ENCODE data around the gene TNIP2. TPM values are rescaled to one million over a fixed set of nuclear protein-coding genes. Genes with fewer than 3 reads are reported as not detected.

Gene TNIP2
- total and polyA plus RNA-seq, 2 experiments from 2014 or later = 42.7 to 50.8 TPM

DNA sequence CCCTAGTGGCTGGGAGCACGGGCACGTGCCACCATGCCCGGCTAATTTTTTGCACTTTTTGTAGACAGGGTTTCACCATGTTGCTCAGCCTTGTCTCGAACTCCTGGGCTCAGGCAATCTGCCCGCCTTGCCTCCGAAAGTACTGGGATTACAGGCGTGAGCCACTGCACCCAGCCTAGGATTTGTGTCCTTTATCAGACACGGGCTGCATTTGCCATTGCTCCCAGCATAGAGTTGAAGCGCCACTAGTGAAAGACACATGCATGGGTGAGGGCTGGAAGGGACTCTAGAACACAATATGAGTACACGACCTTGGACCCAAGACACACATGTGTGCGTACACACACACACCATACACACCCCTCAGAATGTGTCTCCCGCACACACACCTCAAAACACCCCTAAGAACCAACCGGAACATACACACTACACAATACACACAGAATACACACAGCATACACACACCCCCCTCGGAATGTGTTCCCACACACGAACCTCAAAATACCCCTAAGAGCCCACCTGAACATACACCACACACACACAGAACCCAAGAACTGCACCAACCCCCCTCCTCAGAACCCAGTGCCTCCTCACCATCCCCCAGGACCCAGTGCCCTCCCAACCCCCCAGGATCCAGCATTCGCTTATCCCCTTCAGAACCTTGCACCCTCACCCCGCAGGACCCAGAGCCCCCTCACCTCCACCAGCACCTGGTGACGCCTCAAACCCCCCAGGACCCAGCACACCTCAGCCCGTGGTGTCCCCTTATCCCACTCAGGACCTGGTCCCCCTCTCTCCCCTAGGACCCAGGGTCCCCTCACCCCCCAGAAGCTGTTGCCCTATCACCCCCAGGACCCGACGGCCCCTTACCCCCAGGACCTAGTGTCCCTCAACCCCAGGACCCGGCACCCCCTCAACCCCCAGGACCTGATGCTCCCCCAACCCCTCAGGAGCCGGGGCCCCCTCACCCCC lies 1.0 kb downstream of the TNIP2 start:
- no peak for DNase-seq (ENCODE audit: low spot score)
- WGBS (ENCODE audit: low lambda C conversion rate, missing lambda C conversion rate) = 78% methylated on average over 14 of the region's 23 CpGs
- peaks cover 3% of the 10 kb centered on the region for H4K20me1 ChIP-seq (ENCODE audit: insufficient read depth, poor library complexity, severe bottlenecking)
- peaks cover 54% of the 10 kb centered on the region for H3K79me2 ChIP-seq
- no peaks in the 10 kb centered on the region for H3K9me3 ChIP-seq (ENCODE audit: low read depth)
- peaks cover 15% of the 10 kb centered on the region for H3K4me1 ChIP-seq (ENCODE audit: insufficient read depth)
- H3K27ac ChIP-seq = peak overlapping the region; percentile 92
- H3K9me2 ChIP-seq (replicated peaks; ENCODE audit: insufficient read depth) = no peaks in the 10 kb centered on the region
- peak overlapping the region; percentile 75 for H3K4me3 ChIP-seq
- TF ChIP-seq EZH2 (IDR thresholded peaks at IDR 0.05; ENCODE audit: borderline replicate concordance) (no peak), EZH2phosphoT487 (IDR thresholded peaks at IDR 0.05; ENCODE audit: low read depth, severe bottlenecking, unreplicated experiment) (no peak)
- no peak overlapping the region for H2AFZ ChIP-seq
- no peaks in the 10 kb centered on the region for H3K36me3 ChIP-seq (replicated peaks; ENCODE audit: insufficient read depth, low read depth)
- H3K27me3 ChIP-seq = no peaks in the 10 kb centered on the region
- H3K4me2 ChIP-seq = peak overlapping the region; percentile 93

DNA sequence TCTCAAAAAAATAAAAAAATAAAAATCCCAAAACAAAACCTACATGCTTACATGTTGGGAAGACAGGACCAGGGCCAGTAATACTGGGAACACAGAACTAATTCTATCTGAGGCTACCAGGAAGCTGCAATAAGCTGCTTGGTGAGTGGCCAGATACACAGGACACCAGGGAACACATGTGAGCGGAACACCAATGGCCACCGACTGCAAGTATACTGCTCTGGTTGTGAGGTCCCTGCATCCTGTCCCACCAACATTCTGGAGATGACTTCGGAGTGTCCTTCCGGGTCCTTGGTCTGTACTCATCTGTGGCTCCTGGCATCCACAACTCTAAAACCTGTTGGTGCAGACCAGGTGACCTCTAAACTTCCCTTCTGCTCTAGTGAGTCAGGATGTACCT lies 2.7 kb downstream of the TNIP2 start:
- H3K36me3 ChIP-seq (replicated peaks; ENCODE audit: insufficient read depth, low read depth) = no peaks in the 10 kb centered on the region
- WGBS (ENCODE audit: low lambda C conversion rate, missing lambda C conversion rate) = 93% methylated on average over 4 of the region's 4 CpGs
- no peak for DNase-seq (ENCODE audit: low spot score)
- peaks cover 70% of the 10 kb centered on the region for H3K79me2 ChIP-seq
- H2AFZ ChIP-seq = no peak overlapping the region
- no peaks in the 10 kb centered on the region for H3K9me2 ChIP-seq (replicated peaks; ENCODE audit: insufficient read depth)
- no peak overlapping the region for H3K4me2 ChIP-seq
- H3K4me1 ChIP-seq (ENCODE audit: insufficient read depth) = peaks cover 13% of the 10 kb centered on the region
- TF ChIP-seq, protein P1, sequence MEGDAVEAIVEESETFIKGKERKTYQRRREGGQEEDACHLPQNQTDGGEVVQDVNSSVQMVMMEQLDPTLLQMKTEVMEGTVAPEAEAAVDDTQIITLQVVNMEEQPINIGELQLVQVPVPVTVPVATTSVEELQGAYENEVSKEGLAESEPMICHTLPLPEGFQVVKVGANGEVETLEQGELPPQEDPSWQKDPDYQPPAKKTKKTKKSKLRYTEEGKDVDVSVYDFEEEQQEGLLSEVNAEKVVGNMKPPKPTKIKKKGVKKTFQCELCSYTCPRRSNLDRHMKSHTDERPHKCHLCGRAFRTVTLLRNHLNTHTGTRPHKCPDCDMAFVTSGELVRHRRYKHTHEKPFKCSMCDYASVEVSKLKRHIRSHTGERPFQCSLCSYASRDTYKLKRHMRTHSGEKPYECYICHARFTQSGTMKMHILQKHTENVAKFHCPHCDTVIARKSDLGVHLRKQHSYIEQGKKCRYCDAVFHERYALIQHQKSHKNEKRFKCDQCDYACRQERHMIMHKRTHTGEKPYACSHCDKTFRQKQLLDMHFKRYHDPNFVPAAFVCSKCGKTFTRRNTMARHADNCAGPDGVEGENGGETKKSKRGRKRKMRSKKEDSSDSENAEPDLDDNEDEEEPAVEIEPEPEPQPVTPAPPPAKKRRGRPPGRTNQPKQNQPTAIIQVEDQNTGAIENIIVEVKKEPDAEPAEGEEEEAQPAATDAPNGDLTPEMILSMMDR (IDR thresholded peaks at IDR 0.05; ENCODE audit: poor library complexity) = no peak
- TF ChIP-seq EZH2 (IDR thresholded peaks at IDR 0.05; ENCODE audit: borderline replicate concordance) (no peak), EZH2phosphoT487 (IDR thresholded peaks at IDR 0.05; ENCODE audit: low read depth, severe bottlenecking, unreplicated experiment) (no peak)
- no peak overlapping the region for H3K4me3 ChIP-seq
- no peaks in the 10 kb centered on the region for H3K9me3 ChIP-seq (ENCODE audit: low read depth)
- no peaks in the 10 kb centered on the region for H3K27me3 ChIP-seq
- peaks cover 3% of the 10 kb centered on the region for H4K20me1 ChIP-seq (ENCODE audit: insufficient read depth, poor library complexity, severe bottlenecking)
- no peak overlapping the region for H3K27ac ChIP-seq

DNA sequence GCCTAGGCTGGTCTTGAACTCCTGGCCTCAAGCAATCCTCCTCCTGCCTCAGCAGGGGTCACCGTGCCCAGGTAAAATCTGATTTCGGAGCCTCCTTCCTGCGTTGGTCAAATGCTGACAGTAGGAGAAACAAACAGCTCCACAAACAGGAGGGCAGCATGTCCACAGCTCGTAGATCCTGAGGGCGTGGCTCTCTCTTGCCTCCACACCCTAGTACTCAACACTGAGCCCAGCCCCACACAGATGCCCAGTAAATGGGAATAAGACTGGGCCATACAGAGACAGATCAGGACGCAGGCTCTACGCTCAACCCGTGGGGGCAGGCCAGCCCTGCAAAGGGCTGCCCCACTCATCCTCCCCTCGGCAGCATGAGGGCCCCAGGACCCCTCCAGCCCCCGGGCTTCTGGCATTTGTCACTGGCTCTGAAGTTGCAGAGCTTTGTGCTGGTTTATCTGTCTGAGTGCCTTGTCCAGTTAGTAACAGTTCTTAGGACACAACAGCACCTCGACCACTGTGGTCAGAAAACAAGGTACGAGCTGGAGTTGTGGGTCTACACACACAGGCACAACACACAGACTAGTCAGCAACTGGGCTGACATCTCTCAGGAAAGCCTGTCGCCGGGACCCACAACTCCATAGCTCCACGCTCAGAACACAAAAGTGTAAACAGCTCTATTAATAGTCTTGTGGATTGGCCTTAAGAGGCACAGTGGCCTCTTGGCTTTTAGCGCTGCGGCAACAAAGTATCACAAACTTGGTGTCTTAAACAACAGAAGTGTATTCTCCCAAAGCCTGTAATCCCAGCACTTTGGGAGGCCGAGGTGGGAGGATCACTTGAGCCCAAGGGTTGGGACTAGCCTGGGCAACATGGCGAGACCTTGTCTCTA lies 5.2 kb downstream of the TNIP2 start:
- no peaks in the 10 kb centered on the region for H3K9me2 ChIP-seq (replicated peaks; ENCODE audit: insufficient read depth)
- H3K9me3 ChIP-seq (ENCODE audit: low read depth) = no peaks in the 10 kb centered on the region
- H4K20me1 ChIP-seq (ENCODE audit: insufficient read depth, poor library complexity, severe bottlenecking) = peaks cover 3% of the 10 kb centered on the region
- H3K27ac ChIP-seq = no peak overlapping the region
- peaks cover 13% of the 10 kb centered on the region for H3K4me1 ChIP-seq (ENCODE audit: insufficient read depth)
- no peaks in the 10 kb centered on the region for H3K36me3 ChIP-seq (replicated peaks; ENCODE audit: insufficient read depth, low read depth)
- H3K79me2 ChIP-seq = peaks cover 70% of the 10 kb centered on the region
- WGBS (ENCODE audit: low lambda C conversion rate, missing lambda C conversion rate) = 76% methylated on average over 19 of the region's 19 CpGs
- no peak overlapping the region for H3K4me2 ChIP-seq
- no peaks in the 10 kb centered on the region for H3K27me3 ChIP-seq
- no peak overlapping the region for H3K4me3 ChIP-seq
- TF ChIP-seq EZH2phosphoT487 (IDR thresholded peaks at IDR 0.05; ENCODE audit: low read depth, severe bottlenecking, unreplicated experiment) (no peak), EZH2 (IDR thresholded peaks at IDR 0.05; ENCODE audit: borderline replicate concordance) (no peak)
- TF ChIP-seq, protein P1 (IDR thresholded peaks at IDR 0.05; ENCODE audit: poor library complexity) = no peak
- H2AFZ ChIP-seq = no peak overlapping the region
- no peak for DNase-seq (ENCODE audit: low spot score)

All from hepatocyte (in vitro differentiated cells).